DMS79 treated with DMSO at 0.1 percent for 48 hours (cell line): Measurements from ENCODE around the gene MUC4.
"Not testable (repeated sequence)": the region's sequence is repeated elsewhere in the genome, so short reads cannot be mapped to it uniquely, and the experiment has no call there.

Source experiments
- DNase-seq: peaks from one replicate; lab custom pipeline; 2025; lab: John Stamatoyannopoulos, UW

Gene MUC4

GRCh38 chr3:195781236-195781635 lies 30.5 kb downstream of the MUC4 start:
- DNase-seq, result not testable (repeated sequence)

GRCh38 chr3:195777975-195778374 lies 33.8 kb downstream of the MUC4 start:
- DNase-seq, result no peak

GRCh38 chr3:195774917-195775316 lies 36.8 kb downstream of the MUC4 start:
- DNase-seq, result no peak

GRCh38 chr3:195773956-195774537 lies 37.7 kb downstream of the MUC4 start:
- DNase-seq, result no peak

- DNase-seq, result no peak
Measured at GRCh38 chr3:195771646-195772300, 40.0 kb downstream of the MUC4 start.

- DNase-seq, result not testable (repeated sequence)
Measured at GRCh38 chr3:195770841-195771645, 40.7 kb downstream of the MUC4 start.

GRCh38 chr3:195770081-195770840 lies 41.5 kb downstream of the MUC4 start:
- DNase-seq, result no peak

- DNase-seq, result no peak
Measured at GRCh38 chr3:195769551-195769950, 42.2 kb downstream of the MUC4 start.

GRCh38 chr3:195768831-195769303 lies 42.9 kb downstream of the MUC4 start:
- DNase-seq, result no peak

GRCh38 chr3:195768414-195768813 lies 43.3 kb downstream of the MUC4 start:
- DNase-seq, result no peak

- DNase-seq, result no peak
Measured at GRCh38 chr3:195767792-195768191, 43.9 kb downstream of the MUC4 start.

GRCh38 chr3:195766671-195767070 lies 45.1 kb downstream of the MUC4 start:
- DNase-seq, result no peak

- no peak for DNase-seq
Measured at GRCh38 chr3:195764961-195765706, 46.6 kb downstream of the MUC4 start.

GRCh38 chr3:195763843-195764825 lies 47.6 kb downstream of the MUC4 start:
- no peak for DNase-seq

- DNase-seq, result no peak
Measured at GRCh38 chr3:195763076-195763830, 48.5 kb downstream of the MUC4 start.

GRCh38 chr3:195762611-195763010 lies 49.1 kb downstream of the MUC4 start:
- no peak for DNase-seq

- DNase-seq, result no peak
Measured at GRCh38 chr3:195762249-195762585, 49.5 kb downstream of the MUC4 start.

- no peak for DNase-seq
Measured at GRCh38 chr3:195761567-195762248, 50.0 kb downstream of the MUC4 start.

- DNase-seq, result no peak
Measured at GRCh38 chr3:195761123-195761566, 50.6 kb downstream of the MUC4 start.
